Hepatocyte (in vitro differentiated cells): ENCODE results near the gene KIF25. TPM values are rescaled to one million over a fixed set of nuclear protein-coding genes. Genes with fewer than 3 reads are reported as not detected.

Source experiments
- DNase-seq: peaks from one replicate; pipeline ENCODE4 v3.0.0-alpha.2; 2016; ENCODE audit warnings: low spot score
- H2AFZ ChIP-seq: fragments of 200-600 bp; sonication (generic); 2 replicates; pipeline ENCODE4 v1.6.0; 2016; ENCODE audit warnings: antibody characterized with exemption, mild to moderate bottlenecking
- H3K27ac ChIP-seq: fragments of 200-600 bp; sonication (generic); 2 replicates; pipeline ENCODE4 v1.5.1; 2016; ENCODE audit warnings: mild to moderate bottlenecking
- H3K27me3 ChIP-seq: fragments of 200-600 bp; sonication (generic); 2 replicates; pipeline ENCODE4 v1.6.1; 2016
- H3K36me3 ChIP-seq: fragments of 200-600 bp; sonication (generic); replicated peaks from 2 replicates; pipeline ENCODE4 v1.5.1; 2016; ENCODE audit warnings: low read depth; ENCODE audit not compliant: insufficient read depth
- H3K4me1 ChIP-seq: fragments of 200-600 bp; sonication (generic); 2 replicates; pipeline ENCODE4 v1.5.1; 2016; ENCODE audit warnings: mild to moderate bottlenecking, moderate library complexity; ENCODE audit not compliant: insufficient read depth
- H3K4me2 ChIP-seq: fragments of 200-600 bp; sonication (generic); 2 replicates; pipeline ENCODE4 v1.6.0; 2016
- H3K4me3 ChIP-seq: fragments of 200-600 bp; sonication (generic); 2 replicates; pipeline ENCODE4 v1.5.1; 2016; ENCODE audit warnings: mild to moderate bottlenecking
- H3K79me2 ChIP-seq: fragments of 200-600 bp; sonication (generic); 2 replicates; pipeline ENCODE4 v1.6.0; 2017; ENCODE audit warnings: mild to moderate bottlenecking
- H3K9me2 ChIP-seq: fragments of 200-600 bp; sonication (generic); replicated peaks from 2 replicates; pipeline ENCODE4 v1.6.0; 2017; ENCODE audit warnings: mild to moderate bottlenecking; ENCODE audit not compliant: insufficient read depth
- H3K9me3 ChIP-seq: fragments of 200-600 bp; sonication (generic); 2 replicates; pipeline ENCODE4 v1.5.1; 2016; ENCODE audit warnings: low read depth, mild to moderate bottlenecking
- H4K20me1 ChIP-seq: fragments of 200-600 bp; sonication (generic); 2 replicates; pipeline ENCODE4 v1.6.0; 2016; ENCODE audit warnings: mild to moderate bottlenecking; ENCODE audit not compliant: insufficient read depth, poor library complexity, severe bottlenecking
- CTCF ChIP-seq: fragments of 200-600 bp; sonication (generic); IDR thresholded peaks from 2 replicates; pipeline ENCODE4 v1.5.1; 2016; ENCODE audit warnings: antibody characterized with exemption, mild to moderate bottlenecking; ENCODE audit not compliant: poor library complexity
- EZH2 ChIP-seq: fragments of 200-600 bp; sonication (generic); IDR thresholded peaks from 2 replicates; pipeline ENCODE4 v1.6.1; 2016; ENCODE audit warnings: antibody characterized with exemption, mild to moderate bottlenecking, borderline replicate concordance
- EZH2phosphoT487 ChIP-seq: fragments of 200-600 bp; sonication (generic); IDR thresholded peaks from one replicate; pipeline ENCODE4 v1.6.1; 2018; ENCODE audit warnings: antibody characterized with exemption, mild to moderate bottlenecking, low read depth, moderate library complexity; ENCODE audit not compliant: unreplicated experiment, severe bottlenecking
- WGBS: methylation state at CpG from one replicate; pipeline ENCODE4 v1.1.6; 2016; ENCODE audit warnings: low lambda C conversion rate; ENCODE audit errors: missing lambda C conversion rate; 5-methylcytosine and 5-hydroxymethylcytosine counted together
- polyA plus RNA-seq: library from polyadenylated mRNA; unstranded; fragments of >200 nt; fragmentation: Nextera tagmentation; extraction: Ambion mirVana; gene quantifications from 2 replicates; pipeline ENCODE4 v1.2.1, GENCODE V29; 2016
- total RNA-seq: library from RNA; depleted of rRNA; stranded (reverse); fragments of >200 nt; gene quantifications from 2 replicates; pipeline ENCODE4 v1.2.3, GENCODE V29; 2014

The KIF25 gene
- total and polyA plus RNA-seq, 2 experiments from 2014 or later: 0.40 TPM; not detected in 1

- Histone ChIP-seq H2AFZ (no peak overlapping the region), H3K36me3 (no peaks in the 10 kb centered on the region), H3K27ac (no peak overlapping the region), H3K4me3 (no peak overlapping the region), H3K27me3 (no peaks in the 10 kb centered on the region), H3K9me3 (peaks cover 8% of the 10 kb centered on the region), H4K20me1 (no peaks in the 10 kb centered on the region), H3K4me1 (peaks cover 11% of the 10 kb centered on the region), H3K79me2 (no peaks in the 10 kb centered on the region), H3K4me2 (no peak overlapping the region), H3K9me2 (no peaks in the 10 kb centered on the region)
- no peak for DNase-seq
- TF ChIP-seq EZH2phosphoT487: no peak
- no peak for TF ChIP-seq EZH2
- TF ChIP-seq CTCF: no peak
- WGBS: 91% methylated on average over 13 of the region's 13 CpGs
These were observed 42.4 kb downstream of the KIF25 start for GRCh38 chr6:168039849-168040248.

GRCh38 chr6:168040856-168041496 lies 43.5 kb downstream of the KIF25 start:
- no peak for DNase-seq
- H3K36me3 ChIP-seq: no peaks in the 10 kb centered on the region
- no peak overlapping the region for H3K27ac ChIP-seq
- 96% methylated on average over 15 of the region's 15 CpGs for WGBS
- H4K20me1 ChIP-seq: no peaks in the 10 kb centered on the region
- no peaks in the 10 kb centered on the region for H3K79me2 ChIP-seq
- H3K27me3 ChIP-seq: no peaks in the 10 kb centered on the region
- no peak overlapping the region for H3K4me3 ChIP-seq
- H2AFZ ChIP-seq: no peak overlapping the region
- TF ChIP-seq CTCF (no peak), EZH2 (no peak), EZH2phosphoT487 (no peak)
- H3K4me2 ChIP-seq: no peak overlapping the region
- H3K9me3 ChIP-seq: peaks cover 8% of the 10 kb centered on the region
- no peaks in the 10 kb centered on the region for H3K9me2 ChIP-seq
- H3K4me1 ChIP-seq: peaks cover 6% of the 10 kb centered on the region

GRCh38 chr6:168041928-168042327 lies 44.5 kb downstream of the KIF25 start:
- H3K9me2 ChIP-seq: no peaks in the 10 kb centered on the region
- no peaks in the 10 kb centered on the region for H3K4me1 ChIP-seq
- H2AFZ ChIP-seq: no peak overlapping the region
- WGBS: 97% methylated on average over 15 of the region's 15 CpGs
- no peak for DNase-seq
- no peak overlapping the region for H3K27ac ChIP-seq
- H4K20me1 ChIP-seq: no peaks in the 10 kb centered on the region
- no peak overlapping the region for H3K4me3 ChIP-seq
- peaks cover 8% of the 10 kb centered on the region for H3K9me3 ChIP-seq
- no peaks in the 10 kb centered on the region for H3K79me2 ChIP-seq
- no peaks in the 10 kb centered on the region for H3K36me3 ChIP-seq
- no peak for TF ChIP-seq EZH2phosphoT487
- no peak for TF ChIP-seq EZH2
- no peak for TF ChIP-seq CTCF
- H3K4me2 ChIP-seq: no peak overlapping the region
- no peaks in the 10 kb centered on the region for H3K27me3 ChIP-seq
